NCI-H82 treated with DMSO at 0.1 percent for 48 hours (cell line): Measurements from ENCODE around the gene RGN.
A peak's percentile ranks its signal among the peaks of the same experiment; 100 is the strongest.
"Not testable (repeated sequence)": the region's sequence is repeated elsewhere in the genome, so short reads cannot be mapped to it uniquely, and the experiment has no call there.

Experiments used
- DNase-seq: peaks from one replicate; lab custom pipeline; 2025; ENCODE audit not compliant: unreplicated experiment; lab: John Stamatoyannopoulos, UW

RGN gene

GRCh38 chrX:47116551-47117110, 38.4 kb downstream of the RGN start:
- DNase-seq = not testable (repeated sequence)

- not testable (repeated sequence) for DNase-seq
These were observed 46.2 kb downstream of the RGN start for GRCh38 chrX:47124466-47124865.

GRCh38 chrX:47129157-47129898, 51.1 kb downstream of the RGN start:
- DNase-seq = peak; percentile 92

- DNase-seq = no peak
These were observed 51.7 kb downstream of the RGN start for GRCh38 chrX:47129899-47130358.

- DNase-seq = no peak
These were observed 55.2 kb downstream of the RGN start for GRCh38 chrX:47133493-47133892.

GRCh38 chrX:47135650-47136049, 57.4 kb downstream of the RGN start:
- DNase-seq = not testable (repeated sequence)

- no peak for DNase-seq
These were observed 59.9 kb downstream of the RGN start for GRCh38 chrX:47138171-47138570.
